HG02588 (cell line): Measurements from ENCODE around the gene CEMIP2.

ENCODE experiments used
- ATAC-seq: cut with Tn5 transposase; IDR thresholded peaks from one replicate; pipeline ENCODE4 v1.9.1; 2021; ENCODE audit warnings: mild to moderate bottlenecking, moderate library complexity; ENCODE audit not compliant: unreplicated experiment

Gene CEMIP2

DNA sequence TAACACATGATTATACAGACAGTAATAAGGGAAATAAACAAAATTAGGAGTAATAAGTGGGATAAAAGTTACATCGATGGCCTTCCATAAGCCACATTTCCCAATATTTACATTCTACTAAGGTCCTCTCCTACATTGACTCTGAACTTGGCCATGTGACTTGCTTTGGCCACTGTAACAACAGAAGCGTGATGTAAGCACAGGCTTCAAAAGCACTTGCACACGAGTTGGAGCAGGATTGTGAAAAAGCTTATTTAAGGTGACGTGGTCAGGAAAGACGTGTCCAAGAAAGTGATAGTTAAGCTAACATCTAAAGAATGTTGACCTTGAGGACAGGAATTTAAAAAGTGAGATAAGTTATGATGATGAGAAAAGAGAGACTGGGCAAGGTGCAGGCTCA is 9.8 kb upstream of the CEMIP2 start:
- ATAC-seq, result no peak

DNA sequence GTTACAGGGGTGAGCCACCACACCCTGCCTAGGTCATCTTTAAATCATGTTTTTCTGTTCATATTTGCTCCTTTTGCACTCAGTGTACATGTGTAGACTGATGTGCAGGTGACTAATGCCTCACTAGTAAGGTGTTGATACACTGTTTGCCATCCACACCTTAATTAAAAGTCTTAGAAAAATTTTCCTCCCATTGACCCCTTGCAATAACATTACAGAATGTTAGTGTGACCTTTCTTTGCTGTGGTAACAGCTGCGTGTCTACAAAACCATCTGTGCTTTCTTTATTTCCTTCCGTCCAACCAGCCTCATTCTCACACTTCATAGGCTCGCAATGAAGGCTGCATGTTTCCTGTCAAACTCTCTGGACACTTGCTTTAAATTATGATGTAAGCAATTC is 6.6 kb upstream of the CEMIP2 start:
- ATAC-seq, result peak; percentile 78

- ATAC-seq, result no peak
Measured at GRCh38 chr9:71772726-71773125, 4.4 kb upstream of the CEMIP2 start.

DNA sequence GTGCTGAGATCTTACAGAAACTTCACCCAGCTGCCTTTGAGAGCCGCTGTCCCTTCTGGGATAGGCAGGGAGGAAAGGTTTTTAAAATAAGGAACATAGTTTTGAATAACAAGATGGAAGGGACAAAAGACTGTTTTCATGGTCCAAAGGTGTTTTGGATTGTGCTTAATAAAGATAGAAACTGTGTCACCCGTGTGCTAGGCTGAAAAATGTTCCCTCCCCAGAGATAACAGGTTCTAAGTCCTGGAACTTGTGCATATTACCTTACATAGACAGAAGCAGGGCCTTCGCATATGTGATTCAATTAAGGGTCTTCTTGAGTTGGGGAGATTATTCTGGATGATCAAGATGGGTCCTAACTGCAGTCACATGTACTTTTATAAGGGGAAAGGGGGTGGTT is 1.9 kb upstream of the CEMIP2 start:
- no peak for ATAC-seq

- peak; percentile 28 for ATAC-seq
Measured at GRCh38 chr9:71769175-71770161, 1.2 kb upstream of the CEMIP2 start.

DNA sequence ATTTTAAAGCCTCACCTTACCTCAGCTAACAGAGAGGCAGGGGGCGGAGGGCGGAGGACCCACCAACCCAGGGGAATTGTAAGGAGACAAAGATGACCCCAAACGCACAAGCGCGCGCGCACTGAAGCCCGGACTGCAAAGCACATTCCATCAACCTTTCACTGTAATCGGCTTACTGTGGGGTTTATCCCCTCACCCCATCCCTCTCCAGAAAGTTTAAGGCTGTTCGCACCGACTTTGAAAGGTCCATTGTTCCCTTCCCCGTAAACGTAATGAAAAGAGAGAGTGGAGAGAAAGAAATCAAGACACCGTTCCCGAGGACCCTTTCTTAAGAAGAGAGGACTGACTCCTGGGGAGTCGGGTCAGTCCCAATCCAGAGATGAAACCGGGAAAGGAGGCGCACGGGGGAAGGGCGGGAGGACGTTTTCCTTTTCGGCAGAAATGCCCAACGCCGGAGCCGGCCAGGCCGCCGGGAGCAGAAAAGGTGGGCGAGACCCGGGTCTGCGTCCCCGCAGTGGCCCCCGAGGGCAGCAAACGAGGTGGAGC is 464 bp downstream of the CEMIP2 start:
- no peak for ATAC-seq

GRCh38 chr9:71767163-71767775 is 1.0 kb downstream of the CEMIP2 start:
- ATAC-seq, result no peak

DNA sequence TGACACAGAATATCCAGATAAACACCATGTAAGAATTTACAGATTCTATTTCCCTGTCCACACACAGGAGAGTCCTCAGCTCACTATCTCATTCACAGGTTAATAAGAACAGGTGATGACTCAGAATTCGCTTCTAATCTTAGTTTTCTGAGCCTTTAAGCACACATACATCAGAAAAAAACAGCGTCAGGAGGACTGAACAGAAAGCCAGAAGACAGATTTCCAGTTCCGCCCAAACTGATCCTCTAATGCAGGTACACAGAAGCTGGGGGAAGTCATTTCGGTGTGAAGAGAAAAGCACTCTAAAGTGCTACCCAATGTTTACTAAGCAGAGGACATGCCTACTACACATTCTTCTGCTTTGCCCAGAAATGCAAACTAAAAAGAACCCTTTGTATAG is 1.6 kb downstream of the CEMIP2 start:
- no peak for ATAC-seq

DNA sequence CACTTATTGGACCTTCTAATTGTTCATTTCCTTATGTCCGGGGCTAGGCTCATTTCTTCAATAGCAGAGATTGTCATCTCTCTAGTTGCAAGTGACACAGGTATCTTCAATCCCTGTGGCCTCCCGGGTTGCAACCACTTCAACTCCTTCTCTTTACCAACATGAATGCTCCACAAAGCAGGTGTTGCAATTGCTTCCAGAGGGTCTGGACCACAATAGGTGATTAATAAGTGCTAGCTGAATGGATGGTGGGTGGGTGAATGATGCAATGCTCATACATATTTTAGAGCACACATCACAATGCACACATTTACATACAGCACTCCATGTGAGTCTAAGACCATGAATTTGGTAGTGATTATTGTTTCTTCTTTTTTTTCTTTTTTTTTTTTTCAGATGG is 2.6 kb downstream of the CEMIP2 start:
- ATAC-seq, result no peak

GRCh38 chr9:71764891-71765290 is 3.4 kb downstream of the CEMIP2 start:
- ATAC-seq, result no peak

DNA sequence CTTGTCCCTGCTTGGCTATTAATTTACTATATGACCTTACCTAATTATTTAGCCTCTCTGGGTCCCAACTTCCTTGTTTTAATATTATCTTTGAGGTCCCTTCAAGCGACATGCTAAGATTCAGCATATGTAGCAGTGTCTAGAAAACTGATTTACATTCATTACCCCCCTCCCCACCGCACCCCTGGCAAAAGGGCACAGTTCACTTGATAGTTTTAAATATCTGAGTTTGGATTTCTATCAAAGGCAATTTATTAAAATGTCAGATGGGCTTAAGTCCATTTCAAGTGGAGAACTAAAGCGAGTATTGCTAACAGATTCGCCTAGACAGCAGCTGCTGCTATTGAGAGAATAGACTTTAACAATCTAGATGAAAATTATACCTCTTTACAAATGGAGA is 3.9 kb downstream of the CEMIP2 start:
- ATAC-seq, result no peak

DNA sequence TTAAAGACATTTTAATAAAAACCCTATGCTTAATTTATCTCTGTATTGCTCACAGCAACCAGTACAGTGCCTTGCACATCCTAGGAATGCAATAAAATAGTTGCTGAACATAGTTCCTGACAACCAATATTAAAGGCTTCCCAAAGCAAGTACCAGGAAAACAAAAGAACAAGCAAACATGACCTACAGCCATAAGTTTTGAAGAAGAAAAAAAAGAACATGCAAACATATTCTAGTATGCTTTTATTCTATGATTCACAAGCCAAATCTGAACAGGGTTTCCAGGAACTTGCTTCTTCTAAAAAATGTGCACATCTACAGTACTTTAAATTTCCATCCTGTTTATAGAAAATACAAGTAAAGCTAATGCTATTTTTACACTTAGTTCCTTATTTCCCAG is 4.5 kb downstream of the CEMIP2 start:
- ATAC-seq, result no peak

DNA sequence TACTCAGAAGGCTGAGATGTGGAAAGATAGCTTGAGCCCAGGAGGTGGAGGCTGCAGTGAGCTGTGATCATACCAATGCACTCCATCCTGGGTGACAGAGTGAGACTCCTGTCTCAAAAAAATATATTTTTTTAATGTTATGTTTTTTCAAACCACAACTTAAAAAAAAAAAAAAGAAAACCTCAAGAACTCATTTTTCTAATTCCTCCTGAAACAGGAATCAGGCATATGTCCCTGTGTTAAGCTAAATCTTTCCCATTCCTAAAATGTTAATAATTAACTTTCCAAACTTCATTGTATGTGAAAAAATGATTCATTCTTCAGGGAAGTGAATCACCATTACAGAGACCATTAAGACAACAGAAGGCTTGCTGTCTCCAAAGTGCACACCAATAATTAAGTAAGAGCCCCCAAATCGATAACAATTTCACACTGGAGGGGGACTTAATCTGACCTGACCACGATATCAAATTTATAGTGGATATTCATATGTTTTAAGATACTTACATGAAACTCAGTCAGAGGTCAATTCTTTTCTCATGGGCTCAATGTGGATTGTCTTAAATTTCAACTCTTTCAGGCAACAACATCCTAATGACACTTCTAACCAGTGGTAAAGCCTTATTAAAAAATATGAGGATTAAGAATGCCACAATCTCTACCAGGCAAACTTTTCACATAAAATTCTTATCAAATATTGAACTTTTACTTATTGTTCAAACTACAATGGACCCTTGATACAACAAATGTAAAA is 5.2 kb downstream of the CEMIP2 start:
- ATAC-seq, result no peak

DNA sequence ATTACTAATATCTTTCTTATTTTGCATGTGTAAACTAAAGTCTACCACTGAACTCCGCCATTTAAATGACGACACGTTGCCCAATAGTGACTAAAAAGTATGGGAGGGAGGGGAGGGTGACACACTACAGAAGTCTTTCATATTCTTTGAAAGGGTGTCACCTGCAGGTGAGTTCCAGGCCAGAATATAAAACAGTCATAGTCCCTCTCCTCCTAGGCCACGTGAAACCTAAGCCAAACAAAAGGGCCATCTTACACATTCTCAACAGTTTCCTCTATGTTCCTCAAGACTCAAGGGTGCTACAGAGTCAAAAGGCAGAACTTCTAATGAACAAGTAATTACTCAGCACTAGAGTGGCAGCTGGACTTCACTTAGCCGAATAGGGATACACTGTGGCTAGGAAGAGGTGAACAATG is 6.4 kb downstream of the CEMIP2 start:
- ATAC-seq, result no peak

DNA sequence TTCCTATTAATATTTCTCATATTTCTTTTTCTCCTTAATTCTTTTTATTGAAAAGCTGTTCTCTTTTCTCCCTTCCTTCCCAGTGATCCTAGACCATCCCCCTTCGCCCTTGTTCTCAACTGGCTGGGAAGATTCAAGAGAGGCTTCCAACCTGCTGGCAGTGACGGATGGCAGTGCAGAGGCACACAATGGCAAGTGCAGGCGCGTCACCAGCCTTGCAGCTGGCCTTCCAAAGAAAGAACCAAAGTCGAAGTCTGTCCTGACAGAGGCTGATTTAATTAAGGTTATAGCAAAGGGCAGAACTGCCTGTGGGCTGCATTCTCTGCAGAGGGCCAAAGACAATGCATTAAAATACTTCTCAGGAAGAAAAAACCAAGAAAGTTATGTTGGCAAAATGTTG is 7.4 kb downstream of the CEMIP2 start:
- ATAC-seq, result no peak

DNA sequence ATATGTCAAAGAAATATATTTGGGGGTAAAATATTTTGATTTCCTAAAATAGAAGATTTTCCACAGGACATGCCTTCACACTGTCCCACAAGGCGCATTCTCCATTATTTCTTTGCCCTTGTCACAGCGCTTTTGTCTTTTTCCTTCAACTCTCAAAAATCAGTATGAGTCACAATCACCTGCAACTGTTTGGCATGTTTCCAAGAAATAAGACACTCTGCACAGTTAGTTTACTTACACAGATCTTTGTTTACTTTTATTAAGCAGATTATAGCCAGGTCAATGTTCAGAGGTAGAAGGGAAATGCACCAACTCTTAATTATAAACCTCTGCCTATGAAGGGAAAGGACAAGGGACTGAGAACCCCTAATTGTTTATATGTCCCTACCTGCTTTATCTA is 9.5 kb downstream of the CEMIP2 start:
- no peak for ATAC-seq

DNA sequence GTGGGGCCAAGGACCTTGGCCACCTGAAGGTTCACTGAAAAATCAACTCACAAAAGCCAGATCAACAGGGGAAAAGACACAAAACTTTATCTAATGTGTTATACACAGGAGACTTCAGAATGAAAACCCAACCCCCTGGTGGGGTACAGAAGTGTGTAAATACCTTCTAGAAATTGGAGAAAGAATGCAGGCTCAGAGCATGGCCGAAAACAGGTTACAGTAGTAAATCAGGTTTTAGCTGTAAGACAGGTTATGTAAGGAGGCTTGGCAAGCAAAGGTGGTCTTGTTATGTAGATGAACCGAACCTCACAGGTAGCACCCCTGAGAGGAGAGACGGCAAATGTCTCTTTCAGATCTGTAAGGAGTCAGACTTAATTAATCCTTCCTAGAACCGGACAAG is 10.0 kb downstream of the CEMIP2 start:
- no peak for ATAC-seq

GRCh38 chr9:71756753-71757152 is 11.6 kb downstream of the CEMIP2 start:
- ATAC-seq, result no peak

DNA sequence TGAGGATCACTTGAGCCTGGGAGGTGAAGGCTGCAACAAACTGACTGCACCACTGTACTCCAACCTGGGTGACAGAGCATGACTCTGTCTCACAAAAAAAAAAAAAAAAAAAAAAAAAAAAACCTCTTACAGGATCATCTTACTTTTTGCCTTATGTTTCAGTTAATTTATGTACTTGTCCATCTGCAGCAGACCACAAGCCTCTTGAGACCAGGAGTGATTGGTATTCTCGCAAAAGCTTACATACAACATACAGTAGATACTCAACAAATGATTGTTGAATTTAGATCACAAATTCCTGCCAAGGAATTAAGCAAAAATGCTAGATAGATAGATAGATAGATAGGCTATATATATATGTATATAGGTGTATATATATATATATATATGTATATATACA is 12.4 kb downstream of the CEMIP2 start:
- no peak for ATAC-seq

GRCh38 chr9:71755230-71755629 is 13.1 kb downstream of the CEMIP2 start:
- ATAC-seq, result no peak

DNA sequence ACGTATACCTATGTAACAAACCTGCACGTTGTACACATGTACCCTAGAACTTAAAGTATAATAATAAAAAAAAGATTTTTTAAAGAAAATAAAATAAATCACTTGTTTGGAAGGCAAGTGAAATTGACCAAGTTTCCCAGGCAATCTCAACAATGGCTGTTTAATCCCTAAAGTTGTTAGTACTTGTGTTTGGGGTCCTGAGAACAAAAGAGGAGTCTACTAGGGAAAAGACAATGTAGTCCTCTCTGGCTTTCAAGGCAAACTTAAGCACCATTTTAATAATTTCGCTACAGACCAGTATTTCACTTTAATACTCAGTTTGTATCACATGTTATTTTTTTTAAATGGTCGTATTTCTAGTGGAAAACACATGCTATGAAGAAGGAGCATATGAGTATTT is 14.2 kb downstream of the CEMIP2 start:
- no peak for ATAC-seq
